Measurements from ENCODE around the gene GID8.

DNA sequence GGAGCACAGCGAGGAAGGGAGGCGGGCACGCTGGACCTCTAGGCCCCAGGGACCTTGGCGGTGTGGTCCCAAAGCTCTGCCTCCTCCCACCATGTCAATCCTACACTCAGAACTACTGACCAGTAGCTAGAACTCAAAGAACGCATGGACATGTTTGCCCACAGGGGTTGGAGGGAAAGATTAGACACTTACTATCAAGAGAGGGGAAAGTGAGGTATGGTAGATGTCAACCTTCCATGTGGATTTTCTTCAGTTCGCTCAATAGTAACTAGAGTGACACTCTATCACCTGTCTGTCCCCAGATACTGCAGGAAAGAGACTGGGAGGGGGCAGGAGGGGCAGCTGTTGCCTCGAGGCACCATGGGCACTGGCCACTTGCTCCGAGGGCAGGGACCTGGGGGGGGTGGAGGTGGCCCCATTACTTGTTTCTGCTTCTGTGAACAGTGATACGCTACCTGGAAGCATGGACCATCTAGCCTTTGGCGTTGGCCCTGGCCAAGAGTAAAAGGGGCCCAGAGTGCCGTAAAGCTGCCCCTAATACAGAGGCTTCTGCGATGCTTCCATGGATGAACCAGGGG is 10.7 kb upstream of the GID8 start:
- TF ChIP-seq SMAD1 (IDR thresholded peaks at IDR 0.05; ENCODE audit: low read depth, low read length, partially characterized antibody) (no peak), MYC (IDR thresholded peaks at IDR 0.05; ENCODE audit: low read depth, low read length) (no peak), MYC (CRISPR knock-in tag; IDR thresholded peaks at IDR 0.05; ENCODE audit: borderline replicate concordance, low read depth) (no peak), GABPA (tag; conservative IDR thresholded peaks at IDR 0.05; ENCODE audit: low read depth) (no peak), ASH1L (IDR thresholded peaks at IDR 0.05; ENCODE audit: borderline replicate concordance, low read depth, partially characterized antibody) (no peak), GATA2 (CRISPR knock-in tag; IDR thresholded peaks at IDR 0.05) (no peak), MED1 (CRISPR knock-in tag; IDR thresholded peaks at IDR 0.05; ENCODE audit: borderline replicate concordance) (no peak), XRCC5 (IDR thresholded peaks at IDR 0.05; ENCODE audit: low read depth, low read length) (no peak), ZNF586 (CRISPR knock-in tag; conservative IDR thresholded peaks at IDR 0.05) (no peak)
- TF ChIP-seq, protein P1, sequence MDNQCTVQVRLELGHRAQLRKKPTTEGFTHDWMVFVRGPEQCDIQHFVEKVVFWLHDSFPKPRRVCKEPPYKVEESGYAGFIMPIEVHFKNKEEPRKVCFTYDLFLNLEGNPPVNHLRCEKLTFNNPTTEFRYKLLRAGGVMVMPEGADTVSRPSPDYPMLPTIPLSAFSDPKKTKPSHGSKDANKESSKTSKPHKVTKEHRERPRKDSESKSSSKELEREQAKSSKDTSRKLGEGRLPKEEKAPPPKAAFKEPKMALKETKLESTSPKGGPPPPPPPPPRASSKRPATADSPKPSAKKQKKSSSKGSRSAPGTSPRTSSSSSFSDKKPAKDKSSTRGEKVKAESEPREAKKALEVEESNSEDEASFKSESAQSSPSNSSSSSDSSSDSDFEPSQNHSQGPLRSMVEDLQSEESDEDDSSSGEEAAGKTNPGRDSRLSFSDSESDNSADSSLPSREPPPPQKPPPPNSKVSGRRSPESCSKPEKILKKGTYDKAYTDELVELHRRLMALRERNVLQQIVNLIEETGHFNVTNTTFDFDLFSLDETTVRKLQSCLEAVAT (IDR thresholded peaks at IDR 0.05) = no peak
- TF ChIP-seq, protein P2, sequence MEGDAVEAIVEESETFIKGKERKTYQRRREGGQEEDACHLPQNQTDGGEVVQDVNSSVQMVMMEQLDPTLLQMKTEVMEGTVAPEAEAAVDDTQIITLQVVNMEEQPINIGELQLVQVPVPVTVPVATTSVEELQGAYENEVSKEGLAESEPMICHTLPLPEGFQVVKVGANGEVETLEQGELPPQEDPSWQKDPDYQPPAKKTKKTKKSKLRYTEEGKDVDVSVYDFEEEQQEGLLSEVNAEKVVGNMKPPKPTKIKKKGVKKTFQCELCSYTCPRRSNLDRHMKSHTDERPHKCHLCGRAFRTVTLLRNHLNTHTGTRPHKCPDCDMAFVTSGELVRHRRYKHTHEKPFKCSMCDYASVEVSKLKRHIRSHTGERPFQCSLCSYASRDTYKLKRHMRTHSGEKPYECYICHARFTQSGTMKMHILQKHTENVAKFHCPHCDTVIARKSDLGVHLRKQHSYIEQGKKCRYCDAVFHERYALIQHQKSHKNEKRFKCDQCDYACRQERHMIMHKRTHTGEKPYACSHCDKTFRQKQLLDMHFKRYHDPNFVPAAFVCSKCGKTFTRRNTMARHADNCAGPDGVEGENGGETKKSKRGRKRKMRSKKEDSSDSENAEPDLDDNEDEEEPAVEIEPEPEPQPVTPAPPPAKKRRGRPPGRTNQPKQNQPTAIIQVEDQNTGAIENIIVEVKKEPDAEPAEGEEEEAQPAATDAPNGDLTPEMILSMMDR (IDR thresholded peaks at IDR 0.05 in 2 of 3, conservative IDR thresholded peaks at IDR 0.05 in 1 of 3; ENCODE audit: insufficient read depth in 2 of 3, low read depth in 1 of 3, low read length in 3 of 3) = no peak
